H4 (cell line): ENCODE results near the gene POMZP3. TPM values are rescaled to one million over a fixed set of nuclear protein-coding genes. Genes with fewer than 3 reads are reported as not detected.
"Not testable (repeated sequence)": the region's sequence is repeated elsewhere in the genome, so short reads cannot be mapped to it uniquely, and the experiment has no call there.

Experiments
- DNase-seq: peaks from one replicate; pipeline ENCODE4 v3.0.0-alpha.2; 2015; ENCODE audit warnings: low spot score
- total RNA-seq: library from RNA; depleted of rRNA; stranded (reverse); fragments of >200 nt; shearing (Covaris generic); gene quantifications from 2 replicates; pipeline ENCODE4 v1.2.3, GENCODE V29; 2014; rRNA removed

Gene POMZP3
- total RNA-seq, 1 experiment from 2014 or later: 5.1 TPM

GRCh38 chr7:76588586-76588985 lies 38.5 kb downstream of the POMZP3 start:
- DNase-seq: not testable (repeated sequence)

- not testable (repeated sequence) for DNase-seq
Observed at GRCh38 chr7:76586585-76587315, 40.3 kb downstream of the POMZP3 start.

- peak; percentile 63 for DNase-seq
Observed at GRCh38 chr7:76583636-76584281, 43.3 kb downstream of the POMZP3 start.

- DNase-seq: peak; percentile 91
Observed at GRCh38 chr7:76582848-76583631, 44.0 kb downstream of the POMZP3 start.

GRCh38 chr7:76575919-76576655 lies 51.0 kb downstream of the POMZP3 start:
- DNase-seq: not testable (repeated sequence)

GRCh38 chr7:76575431-76575830 lies 51.6 kb downstream of the POMZP3 start:
- not testable (repeated sequence) for DNase-seq

GRCh38 chr7:76572296-76572695 lies 54.8 kb downstream of the POMZP3 start:
- not testable (repeated sequence) for DNase-seq

GRCh38 chr7:76570324-76570775 lies 56.7 kb downstream of the POMZP3 start:
- DNase-seq: peak; percentile 59

GRCh38 chr7:76568742-76569141 lies 58.3 kb downstream of the POMZP3 start:
- DNase-seq: not testable (repeated sequence)

GRCh38 chr7:76567753-76568152 lies 59.3 kb downstream of the POMZP3 start:
- DNase-seq: not testable (repeated sequence)

- not testable (repeated sequence) for DNase-seq
Observed at GRCh38 chr7:76567311-76567710, 59.8 kb downstream of the POMZP3 start.

GRCh38 chr7:76565001-76565400 lies 62.1 kb downstream of the POMZP3 start:
- DNase-seq: not testable (repeated sequence)

GRCh38 chr7:76561342-76561741 lies 65.7 kb downstream of the POMZP3 start:
- not testable (repeated sequence) for DNase-seq

GRCh38 chr7:76560157-76560556 lies 66.9 kb downstream of the POMZP3 start:
- DNase-seq: not testable (repeated sequence)

Other genes with a start within 250 kb of the POMZP3 start
- 1.6 and 2.0 TPM in 2 replicates for gene SSC4D, start 217.6 kb downstream of the POMZP3 start, total RNA-seq
- 0.97 and 1.7 TPM in 2 replicates for gene ZP3, start 202.3 kb downstream of the POMZP3 start, total RNA-seq
- 5.6 and 8.2 TPM in 2 replicates for gene DTX2, start 165.6 kb downstream of the POMZP3 start, total RNA-seq
- not detected in 2 replicates for gene UPK3B, start 116.7 kb downstream of the POMZP3 start, total RNA-seq
- not detected in 2 replicates for gene SPDYE16, start 84.0 kb downstream of the POMZP3 start, total RNA-seq